Mesothelial cell of epicardium (in vitro differentiated cells): Measurements from ENCODE around the gene TDRD9. TPM values are rescaled to one million over a fixed set of nuclear protein-coding genes. Genes with fewer than 3 reads are reported as not detected.

Source experiments
- DNase-seq, 2 experiments: peaks; one replicate each; pipeline ENCODE4 v3.0.0; 2021; ENCODE audit warnings: low spot score in 2 of 2; ENCODE audit not compliant: unreplicated experiment in 2 of 2
- H3K27ac Mint-ChIP-seq: 2 replicates; pipeline ENCODE4 v1.8.0; 2021; ENCODE audit warnings: mixed read lengths
- H3K27me3 Mint-ChIP-seq: 2 replicates; pipeline ENCODE4 v1.8.0; 2021; ENCODE audit warnings: low read depth, mixed read lengths
- H3K36me3 Mint-ChIP-seq: 2 replicates; pipeline ENCODE4 v1.8.0; 2021; ENCODE audit warnings: mixed read lengths
- H3K4me1 Mint-ChIP-seq: 2 replicates; pipeline ENCODE4 v1.8.0; 2021; ENCODE audit warnings: mixed read lengths
- H3K4me3 Mint-ChIP-seq: 2 replicates; pipeline ENCODE4 v1.8.0; 2021; ENCODE audit warnings: mild to moderate bottlenecking, moderate library complexity, mixed read lengths
- H3K9me3 Mint-ChIP-seq: 2 replicates; pipeline ENCODE4 v1.8.0; 2021; ENCODE audit warnings: mixed read lengths
- total RNA-seq: library from RNA; stranded (reverse); gene quantifications from 3 replicates; pipeline ENCODE4 v1.2.1, GENCODE V29; 2021
- TF ChIP-seq, protein P1 (sequence below): fragments of 200-600 bp; sonication (generic); IDR thresholded peaks from one replicate; pipeline ENCODE4 v1.5.0; 2021; ENCODE audit warnings: antibody characterized with exemption; ENCODE audit not compliant: unreplicated experiment

TDRD9 gene
- total RNA-seq, 1 donor from 2014 or later: not detected

DNA sequence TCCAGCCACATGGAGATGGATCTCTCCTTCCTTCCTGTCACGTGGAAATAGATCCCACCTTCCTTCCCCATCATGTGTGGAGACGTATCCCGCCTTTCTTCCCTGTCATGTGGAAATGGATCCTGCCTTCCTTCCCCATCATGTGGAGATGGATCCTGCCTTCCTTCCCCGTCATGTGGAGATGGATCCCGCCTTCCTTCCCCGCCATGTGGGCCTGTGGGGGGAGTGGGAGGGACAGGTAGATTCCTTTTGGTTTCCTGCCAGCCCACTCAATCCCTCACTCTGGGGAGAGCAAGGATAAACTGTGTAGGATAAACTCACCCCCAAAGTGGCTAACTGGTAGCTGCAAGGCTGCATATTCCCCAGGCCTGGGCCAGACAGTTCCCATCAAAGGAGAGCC, 31.7 kb upstream of the TDRD9 start:
- no peak overlapping the region for H3K4me3 Mint-ChIP-seq
- no peak for DNase-seq
- no peak overlapping the region for H3K27ac Mint-ChIP-seq
- no peaks in the 10 kb centered on the region for H3K9me3 Mint-ChIP-seq
- no peaks in the 10 kb centered on the region for H3K36me3 Mint-ChIP-seq
- TF ChIP-seq, protein P1, sequence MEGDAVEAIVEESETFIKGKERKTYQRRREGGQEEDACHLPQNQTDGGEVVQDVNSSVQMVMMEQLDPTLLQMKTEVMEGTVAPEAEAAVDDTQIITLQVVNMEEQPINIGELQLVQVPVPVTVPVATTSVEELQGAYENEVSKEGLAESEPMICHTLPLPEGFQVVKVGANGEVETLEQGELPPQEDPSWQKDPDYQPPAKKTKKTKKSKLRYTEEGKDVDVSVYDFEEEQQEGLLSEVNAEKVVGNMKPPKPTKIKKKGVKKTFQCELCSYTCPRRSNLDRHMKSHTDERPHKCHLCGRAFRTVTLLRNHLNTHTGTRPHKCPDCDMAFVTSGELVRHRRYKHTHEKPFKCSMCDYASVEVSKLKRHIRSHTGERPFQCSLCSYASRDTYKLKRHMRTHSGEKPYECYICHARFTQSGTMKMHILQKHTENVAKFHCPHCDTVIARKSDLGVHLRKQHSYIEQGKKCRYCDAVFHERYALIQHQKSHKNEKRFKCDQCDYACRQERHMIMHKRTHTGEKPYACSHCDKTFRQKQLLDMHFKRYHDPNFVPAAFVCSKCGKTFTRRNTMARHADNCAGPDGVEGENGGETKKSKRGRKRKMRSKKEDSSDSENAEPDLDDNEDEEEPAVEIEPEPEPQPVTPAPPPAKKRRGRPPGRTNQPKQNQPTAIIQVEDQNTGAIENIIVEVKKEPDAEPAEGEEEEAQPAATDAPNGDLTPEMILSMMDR: no peak
- H3K4me1 Mint-ChIP-seq: peaks cover 4% of the 10 kb centered on the region
- H3K27me3 Mint-ChIP-seq: no peaks in the 10 kb centered on the region

DNA sequence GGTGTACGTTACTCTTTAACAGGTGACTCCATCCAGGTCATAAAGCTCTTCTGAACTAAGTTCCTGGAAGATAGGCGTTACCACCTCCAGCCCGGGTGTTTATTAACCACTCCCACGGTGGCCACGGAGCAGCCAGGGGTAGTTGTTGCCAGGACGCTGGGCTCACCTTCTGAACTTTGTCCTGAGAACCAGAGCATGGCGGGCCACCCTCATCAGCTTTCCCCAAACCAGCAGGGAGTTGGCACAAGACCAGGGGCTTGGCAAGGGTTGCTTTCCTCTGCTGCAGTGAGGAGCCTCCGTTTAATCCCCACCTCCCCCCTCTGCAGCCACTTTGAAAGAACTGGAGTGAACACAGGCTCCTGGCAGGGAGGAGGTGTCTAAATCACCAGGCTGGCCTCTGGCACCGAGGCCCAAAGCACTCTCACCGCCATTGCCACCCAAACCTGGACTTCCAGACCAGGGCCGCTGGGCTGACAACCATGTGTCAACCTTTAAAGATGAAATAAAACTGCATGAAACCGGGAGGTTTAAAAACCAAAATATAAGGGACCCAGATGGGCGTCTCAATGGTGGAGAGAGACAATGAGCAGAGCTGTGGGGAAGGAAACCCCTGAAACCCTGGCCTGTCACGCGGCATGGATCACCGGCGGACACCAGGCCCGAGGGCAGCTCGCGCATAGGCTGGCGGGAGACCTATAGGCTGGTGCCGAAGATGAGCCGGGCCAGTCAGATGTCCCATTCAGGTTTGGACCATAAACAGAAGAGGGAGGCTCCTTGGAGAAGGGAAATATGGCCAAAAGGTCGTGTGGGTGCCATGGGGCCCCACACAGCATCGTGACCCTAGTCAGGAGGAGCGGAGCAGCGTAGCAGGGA, 30.9 kb upstream of the TDRD9 start:
- no peak for DNase-seq
- no peaks in the 10 kb centered on the region for H3K9me3 Mint-ChIP-seq
- H3K27me3 Mint-ChIP-seq: no peaks in the 10 kb centered on the region
- peaks cover 4% of the 10 kb centered on the region for H3K4me1 Mint-ChIP-seq
- no peak overlapping the region for H3K27ac Mint-ChIP-seq
- H3K36me3 Mint-ChIP-seq: no peaks in the 10 kb centered on the region
- H3K4me3 Mint-ChIP-seq: no peak overlapping the region
- TF ChIP-seq, protein P1: no peak

DNA sequence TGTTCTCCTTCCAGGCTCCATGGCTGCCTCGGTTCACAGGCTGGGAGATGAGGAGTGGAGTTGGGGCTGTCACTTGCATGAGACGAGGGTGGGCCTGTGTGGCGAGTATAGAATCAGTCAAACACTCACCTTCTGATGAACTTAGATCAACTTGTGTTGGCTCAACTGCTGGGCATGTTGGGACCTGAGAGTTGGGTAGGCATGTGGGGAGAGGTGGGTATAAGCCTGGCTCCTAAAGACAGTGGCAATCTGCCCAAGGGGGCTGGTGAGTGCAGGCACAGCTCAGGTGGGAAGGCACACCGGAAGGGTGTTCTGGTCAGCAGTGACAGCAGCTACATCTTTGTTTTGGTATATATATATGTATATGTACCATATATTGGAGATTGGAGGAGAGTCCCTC, 30.1 kb upstream of the TDRD9 start:
- TF ChIP-seq, protein P1: no peak
- Mint-ChIP-seq H3K9me3 (no peaks in the 10 kb centered on the region), H3K4me3 (no peak overlapping the region), H3K27me3 (no peaks in the 10 kb centered on the region), H3K36me3 (no peaks in the 10 kb centered on the region), H3K27ac (no peak overlapping the region), H3K4me1 (peaks cover 4% of the 10 kb centered on the region)
- no peak for DNase-seq

DNA sequence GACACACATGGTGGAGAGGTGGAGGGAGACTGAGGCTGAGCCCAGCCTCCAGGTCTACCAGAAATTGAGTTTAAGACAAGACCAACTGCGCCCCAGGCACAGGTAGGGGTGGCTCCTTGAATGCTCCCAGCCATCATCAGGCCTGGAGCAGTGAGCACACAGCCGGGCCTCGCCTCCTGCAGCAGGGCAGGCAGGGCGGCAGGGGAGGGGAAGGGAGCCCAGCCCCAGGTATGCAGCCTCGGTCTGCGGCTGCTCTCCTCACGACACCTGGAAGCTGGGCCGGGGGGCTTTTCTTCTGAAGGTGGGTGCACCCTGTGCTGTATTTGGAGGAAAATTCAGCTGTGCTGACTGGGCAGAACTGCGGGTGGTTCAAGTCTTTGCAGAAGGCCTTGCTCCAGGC, 29.5 kb upstream of the TDRD9 start:
- TF ChIP-seq, protein P1: no peak
- Mint-ChIP-seq H3K4me1 (peaks cover 4% of the 10 kb centered on the region), H3K9me3 (no peaks in the 10 kb centered on the region), H3K27ac (no peak overlapping the region), H3K4me3 (no peak overlapping the region), H3K36me3 (no peaks in the 10 kb centered on the region), H3K27me3 (no peaks in the 10 kb centered on the region)
- DNase-seq: no peak

DNA sequence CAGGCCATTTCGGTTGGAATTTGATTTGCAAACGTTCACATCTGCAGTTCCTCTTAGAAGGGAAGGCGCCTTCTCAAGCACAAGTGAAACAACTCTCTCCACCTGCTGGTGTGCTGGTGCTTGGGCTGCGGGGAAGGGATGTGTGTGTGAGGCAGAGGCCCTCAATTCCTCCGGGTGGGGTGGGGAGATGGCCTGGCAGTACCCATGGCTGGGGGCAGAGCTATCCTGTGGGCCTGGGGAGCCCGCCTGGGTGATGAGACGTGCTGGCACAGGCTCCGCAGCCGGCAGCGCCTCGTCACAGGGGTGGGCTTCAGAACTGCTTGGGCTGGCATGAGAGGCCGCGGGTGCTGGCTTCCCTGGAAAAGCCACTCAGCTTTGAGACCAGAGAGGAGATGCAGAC, 28.9 kb upstream of the TDRD9 start:
- peaks cover 4% of the 10 kb centered on the region for H3K4me1 Mint-ChIP-seq
- H3K36me3 Mint-ChIP-seq: no peaks in the 10 kb centered on the region
- TF ChIP-seq, protein P1: no peak
- no peaks in the 10 kb centered on the region for H3K27me3 Mint-ChIP-seq
- no peak for DNase-seq
- no peak overlapping the region for H3K4me3 Mint-ChIP-seq
- H3K27ac Mint-ChIP-seq: no peak overlapping the region
- H3K9me3 Mint-ChIP-seq: no peaks in the 10 kb centered on the region
